AG09309 (cell line): ENCODE measurements around the gene CDK8.

Experiments
- DNase-seq: peaks from one replicate; pipeline ENCODE4 v3.0.0-alpha.2; 2010; ENCODE audit warnings: low read depth
- H3K4me3 ChIP-seq: 2 replicates; pipeline ENCODE4 v1.5.1; 2011; ENCODE audit warnings: mild to moderate bottlenecking, low read depth, low read length, moderate library complexity; ENCODE audit not compliant: control insufficient read depth
- CTCF ChIP-seq: IDR thresholded peaks from 2 replicates; pipeline ENCODE4 v1.5.1; 2011; ENCODE audit warnings: mild to moderate bottlenecking, low read depth, low read length, inconsistent platforms; ENCODE audit not compliant: insufficient read depth, control insufficient read depth; ENCODE audit errors: missing control alignments

The CDK8 gene

GRCh38 chr13:26424181-26424580 is 170.3 kb downstream of the CDK8 start:
- no peak for TF ChIP-seq CTCF
- no peak overlapping the region for H3K4me3 ChIP-seq
- DNase-seq: no peak

DNA sequence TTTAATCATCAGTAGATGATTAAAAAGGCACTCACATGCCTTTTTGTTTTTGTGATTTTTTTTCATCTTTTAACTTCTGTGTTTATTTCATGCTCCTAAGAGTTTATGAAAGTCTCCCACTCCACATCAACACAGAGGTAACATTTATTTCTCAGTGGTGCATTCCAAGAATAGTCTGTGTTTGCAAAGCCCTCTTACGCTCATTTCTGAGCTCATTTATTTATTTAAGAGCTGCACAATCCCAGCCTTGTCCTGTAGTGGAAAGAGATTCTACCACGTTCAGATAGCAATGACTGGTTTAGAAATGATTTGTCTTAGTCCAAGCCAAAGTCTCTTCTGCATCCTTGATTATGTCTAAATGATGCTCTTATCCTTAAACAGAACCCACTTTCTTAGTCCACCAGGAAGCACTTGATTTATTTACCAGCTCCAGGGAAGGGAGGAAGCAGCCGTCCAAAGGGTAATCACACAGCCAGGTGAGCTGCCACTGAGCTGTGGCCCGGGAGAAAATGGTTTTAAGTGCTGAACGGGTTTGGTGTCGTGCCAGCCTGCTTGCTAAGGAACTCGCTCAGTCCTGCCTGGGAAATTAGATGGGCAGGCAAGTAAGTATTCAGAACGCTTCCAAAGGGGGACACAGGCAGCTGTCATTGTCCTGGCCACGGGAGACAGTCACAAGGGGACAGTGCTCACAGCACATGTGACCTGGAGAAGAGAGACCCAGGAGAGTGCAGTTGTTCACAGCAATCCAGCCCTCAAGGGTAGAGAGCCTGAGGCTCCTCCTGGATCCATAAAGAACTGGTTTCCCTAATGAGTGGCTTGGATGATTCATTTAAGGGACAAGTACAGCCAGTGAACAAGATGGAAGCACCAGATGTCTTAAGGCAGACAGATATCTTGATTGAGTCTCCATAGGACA is 171.8 kb downstream of the CDK8 start:
- no peak overlapping the region for H3K4me3 ChIP-seq
- DNase-seq: no peak
- no peak for TF ChIP-seq CTCF

GRCh38 chr13:26433776-26434175 is 179.8 kb downstream of the CDK8 start:
- no peak overlapping the region for H3K4me3 ChIP-seq
- TF ChIP-seq CTCF: no peak
- no peak for DNase-seq

DNA sequence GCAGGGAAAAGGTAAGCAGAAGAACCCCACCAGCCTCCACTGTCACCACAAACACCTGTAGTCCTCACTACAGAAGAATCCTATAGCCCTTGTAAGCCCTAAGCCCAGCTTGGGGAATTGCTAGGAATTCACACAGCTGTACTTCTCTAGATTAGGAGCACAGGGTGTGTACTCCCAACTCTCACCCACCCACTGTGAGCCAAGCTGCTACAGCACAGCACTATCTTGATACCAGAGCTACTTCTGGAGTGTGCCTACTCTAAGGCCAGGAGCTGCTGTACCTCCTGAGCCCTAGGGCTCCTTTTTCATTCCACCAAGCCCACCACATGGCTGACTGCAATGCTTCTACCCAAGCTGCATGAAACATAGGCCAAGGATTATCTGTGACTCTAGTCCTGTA is 181.2 kb downstream of the CDK8 start:
- no peak for TF ChIP-seq CTCF
- no peak for DNase-seq
- no peak overlapping the region for H3K4me3 ChIP-seq

GRCh38 chr13:26435646-26436045 is 181.7 kb downstream of the CDK8 start:
- TF ChIP-seq CTCF: no peak
- DNase-seq: no peak

GRCh38 chr13:26436914-26437313 is 183.0 kb downstream of the CDK8 start:
- TF ChIP-seq CTCF: no peak
- no peak for DNase-seq
- no peak overlapping the region for H3K4me3 ChIP-seq

More at GRCh38 chr13:26435646-26436045, 181.7 kb downstream of the CDK8 start:
- no peak overlapping the region for H3K4me3 ChIP-seq
